GM18519 (cell line): ENCODE results near the gene CD320.
A peak's percentile ranks its signal among the peaks of the same experiment; 100 is the strongest.
"Not testable (repeated sequence)": the region's sequence is repeated elsewhere in the genome, so short reads cannot be mapped to it uniquely, and the experiment has no call there.

Experiments
- ATAC-seq: cut with Tn5 transposase; IDR thresholded peaks from one replicate; pipeline ENCODE4 v1.9.1; 2021; ENCODE audit warnings: mild to moderate bottlenecking, moderate library complexity; ENCODE audit not compliant: unreplicated experiment, low FRiP score

The CD320 gene

DNA sequence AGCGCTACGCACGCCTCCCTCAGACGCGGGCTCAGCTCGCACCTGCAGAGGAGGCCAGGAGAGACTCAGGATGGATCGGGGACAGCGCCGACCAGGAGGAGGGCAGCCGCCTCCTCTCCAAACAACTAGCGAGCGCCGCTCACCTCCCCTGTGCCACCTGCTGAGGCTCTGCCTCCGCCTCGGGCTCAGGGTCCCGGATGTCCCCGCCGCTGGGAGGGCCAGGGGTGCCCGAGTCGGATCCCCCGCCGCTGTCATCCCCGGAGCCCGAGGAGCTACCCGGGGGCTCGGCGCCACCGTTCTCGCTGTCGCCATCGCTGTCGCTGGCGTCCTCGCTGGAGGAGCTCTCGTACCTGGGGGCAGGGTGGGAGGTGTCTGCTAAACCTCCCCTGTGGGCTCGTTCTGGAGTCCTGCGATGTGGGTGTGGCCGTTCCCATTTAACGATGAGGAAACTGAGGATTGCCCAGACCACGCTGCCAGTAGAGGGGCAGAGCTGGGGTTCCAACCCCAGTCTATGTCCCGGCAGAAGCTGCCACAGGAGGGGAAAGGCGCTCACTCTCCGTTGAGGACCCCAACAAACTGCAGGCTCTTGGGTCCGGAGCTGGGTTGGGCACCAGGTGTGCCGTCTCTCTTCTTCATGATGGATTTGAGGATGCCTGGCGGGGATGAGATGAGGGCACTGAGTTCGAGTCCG lies 25.8 kb upstream of the CD320 start:
- ATAC-seq = no peak

DNA sequence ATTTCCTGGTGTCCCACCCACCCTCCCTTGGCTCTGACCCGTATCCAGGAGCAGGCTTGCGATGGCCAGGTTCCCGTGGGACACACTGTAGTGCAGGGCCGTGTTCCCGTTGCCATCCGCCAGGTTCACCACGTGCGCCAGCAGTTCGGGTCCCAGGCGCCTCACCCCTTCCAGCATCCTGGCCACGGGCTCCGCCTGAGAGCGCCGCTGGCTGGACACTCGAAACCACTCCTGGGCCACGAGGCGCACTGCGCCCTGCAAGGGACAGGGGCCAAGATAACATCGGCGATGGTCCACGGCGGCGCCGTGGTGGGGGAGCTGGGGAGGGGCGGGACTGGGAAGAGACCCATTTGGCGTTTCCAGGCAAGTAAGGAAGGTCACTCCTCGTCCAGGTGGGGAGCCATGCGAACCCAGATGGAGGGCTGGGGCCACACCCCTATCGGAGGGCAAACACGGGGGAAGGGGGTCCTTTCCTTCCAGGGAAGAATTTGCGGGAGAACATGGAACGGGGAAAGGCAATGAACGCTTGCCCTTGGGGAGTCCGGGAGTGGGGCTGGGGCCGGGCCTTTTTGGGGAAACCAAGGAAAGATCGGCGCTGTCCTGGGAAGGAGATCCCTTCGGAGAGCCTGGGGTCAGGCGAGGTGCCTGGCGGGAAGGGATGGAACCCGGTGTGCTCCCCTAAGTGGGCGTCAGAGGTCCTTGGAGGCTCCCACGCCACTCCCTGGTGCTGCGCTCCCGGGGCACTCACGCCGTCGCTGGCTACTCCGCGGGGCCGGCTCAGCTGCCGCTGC lies 25.0 kb upstream of the CD320 start:
- ATAC-seq = no peak

DNA sequence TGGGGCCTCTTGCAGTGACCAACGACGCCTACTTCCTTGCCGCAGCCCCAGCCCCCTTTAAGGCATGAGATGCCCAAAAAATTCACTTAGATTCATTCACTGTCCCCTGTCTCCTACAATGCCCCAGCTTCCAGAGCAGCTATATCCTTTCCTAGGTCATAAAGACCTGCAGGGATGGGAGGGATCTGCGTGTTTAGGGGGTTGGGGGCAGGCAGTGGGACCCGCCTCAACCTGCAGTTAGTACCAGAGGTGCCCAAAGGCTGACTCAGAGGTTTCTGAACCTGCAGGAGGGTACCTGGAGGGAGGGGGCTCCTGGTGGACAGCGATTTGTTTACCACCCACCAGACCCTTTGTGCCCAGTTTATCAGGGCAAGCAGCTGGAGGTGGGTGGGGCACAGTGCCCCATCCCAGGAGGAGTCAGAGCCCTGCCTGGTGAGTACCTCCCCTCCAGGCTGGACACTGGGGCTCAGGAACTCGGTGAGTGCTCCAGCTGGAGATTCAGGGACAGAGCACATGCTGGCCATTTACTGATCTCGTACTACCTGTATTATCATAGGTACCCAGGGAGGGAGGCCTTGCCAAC lies 23.2 kb upstream of the CD320 start:
- ATAC-seq = no peak

DNA sequence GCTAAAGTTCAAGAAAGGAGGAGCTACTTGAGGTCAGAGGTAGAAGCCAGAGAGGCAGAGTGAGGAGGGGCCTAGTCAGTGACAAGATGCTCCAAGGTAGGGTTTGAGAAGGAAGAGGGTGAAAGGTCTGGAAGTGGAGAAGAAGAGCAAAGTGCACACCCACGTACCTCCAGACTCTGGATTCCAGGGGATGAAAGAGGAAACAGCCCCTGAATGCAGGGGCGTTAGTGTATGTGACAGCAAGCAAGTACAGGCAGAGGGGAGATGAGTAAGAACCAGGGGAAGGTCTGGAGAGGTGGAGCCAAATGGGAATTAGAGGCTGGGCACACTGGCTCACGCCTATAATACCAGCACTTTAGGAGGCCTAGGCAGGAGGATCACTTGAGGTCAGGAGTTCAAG lies 21.8 kb upstream of the CD320 start:
- no peak for ATAC-seq

DNA sequence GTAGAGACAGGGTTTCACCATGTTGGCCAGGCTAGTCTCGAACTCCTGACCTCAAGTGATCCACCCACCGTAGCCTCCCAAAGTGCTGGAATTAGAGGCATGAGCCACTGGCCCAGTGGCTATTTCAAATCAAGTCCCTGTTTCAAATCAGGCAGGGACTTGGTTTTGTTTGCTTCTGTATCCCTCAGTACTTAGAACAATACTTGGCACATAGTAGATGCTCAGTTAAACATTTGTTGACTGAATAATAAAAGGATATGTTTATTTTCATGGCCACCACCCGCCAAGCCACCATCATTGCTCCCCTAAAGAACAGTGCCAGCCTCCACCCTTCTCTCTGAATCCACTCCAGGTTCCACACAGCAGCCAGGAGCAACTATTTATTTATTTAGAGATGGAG lies 17.3 kb upstream of the CD320 start:
- ATAC-seq = no peak

DNA sequence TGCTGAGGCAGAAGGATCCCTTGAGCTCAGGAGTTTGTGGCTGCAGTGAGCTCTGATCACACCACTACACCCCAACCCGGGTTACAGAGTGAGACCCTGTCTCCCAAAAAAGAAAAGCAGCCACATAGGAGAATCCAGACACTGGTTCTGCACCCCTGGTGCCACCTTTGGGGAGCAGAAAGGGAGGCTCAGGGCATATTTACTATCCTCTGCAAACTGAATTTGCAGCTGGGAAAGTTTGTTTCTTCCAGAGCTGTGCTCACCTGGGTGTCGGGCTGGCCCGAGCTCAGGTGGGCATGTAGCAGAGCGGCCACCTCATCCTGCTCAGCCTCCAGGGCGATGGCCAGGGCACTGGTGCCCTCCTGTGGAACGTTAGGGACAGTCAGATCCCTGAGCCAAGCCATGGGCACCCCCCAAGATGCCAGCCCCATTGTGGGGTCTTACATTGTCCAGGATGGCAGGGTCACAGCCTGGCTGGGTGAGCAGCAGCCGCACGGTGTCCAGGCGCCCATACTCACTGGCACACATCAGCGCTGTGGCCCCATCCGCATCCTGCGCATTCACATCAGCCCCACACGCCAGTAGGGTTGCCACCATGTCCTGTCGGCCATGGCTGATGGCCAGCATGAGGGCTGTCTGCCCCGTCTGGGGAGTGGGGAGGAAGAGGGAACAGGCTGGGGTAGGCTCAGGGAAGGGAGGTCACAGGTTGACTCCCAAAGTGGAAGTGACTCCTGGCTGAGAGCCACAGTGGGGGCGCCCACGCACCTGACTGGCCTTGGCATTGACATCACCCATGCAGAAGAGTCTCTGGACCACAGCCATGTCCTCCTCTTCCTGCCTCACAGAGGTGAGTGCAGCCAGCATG lies 16.3 kb upstream of the CD320 start:
- ATAC-seq = no peak

DNA sequence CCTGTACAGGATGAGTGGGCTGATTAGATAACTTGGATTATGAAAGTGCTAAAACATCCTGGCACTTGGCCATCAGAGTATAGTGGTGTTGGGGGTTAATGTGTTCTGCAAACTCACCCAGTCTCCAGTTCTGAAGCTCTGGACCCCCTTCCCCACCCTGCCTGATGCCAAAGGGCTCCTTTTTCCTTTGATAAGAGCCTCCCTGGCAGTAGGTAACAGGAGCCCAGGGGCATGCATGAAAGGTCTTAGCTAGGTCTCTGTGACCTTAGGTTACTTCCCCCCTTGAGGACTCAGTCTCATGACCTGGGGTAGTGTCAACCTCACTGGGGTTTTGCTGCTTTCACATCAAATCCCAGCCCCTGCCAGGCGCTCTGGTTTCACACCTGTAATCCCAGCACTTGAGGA lies 15.6 kb upstream of the CD320 start:
- ATAC-seq = no peak

DNA sequence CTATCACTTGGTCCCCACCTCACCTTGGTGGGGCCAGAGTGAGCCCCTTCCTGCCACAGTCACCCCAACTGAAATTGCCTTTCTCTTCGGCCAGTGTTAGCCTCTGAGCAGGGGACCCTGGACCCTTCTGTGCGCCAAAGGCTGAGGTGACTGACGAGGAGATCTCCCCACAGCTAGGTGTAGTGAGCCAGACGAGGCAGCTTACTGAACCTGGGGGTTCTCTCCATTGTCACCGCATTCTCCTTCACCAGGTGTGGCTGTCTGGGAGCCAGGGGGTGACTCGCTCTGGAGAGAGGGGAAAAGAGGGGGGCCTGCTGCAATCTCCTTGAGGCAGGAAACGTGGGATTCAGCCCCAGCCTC lies 14.5 kb upstream of the CD320 start:
- ATAC-seq = no peak

DNA sequence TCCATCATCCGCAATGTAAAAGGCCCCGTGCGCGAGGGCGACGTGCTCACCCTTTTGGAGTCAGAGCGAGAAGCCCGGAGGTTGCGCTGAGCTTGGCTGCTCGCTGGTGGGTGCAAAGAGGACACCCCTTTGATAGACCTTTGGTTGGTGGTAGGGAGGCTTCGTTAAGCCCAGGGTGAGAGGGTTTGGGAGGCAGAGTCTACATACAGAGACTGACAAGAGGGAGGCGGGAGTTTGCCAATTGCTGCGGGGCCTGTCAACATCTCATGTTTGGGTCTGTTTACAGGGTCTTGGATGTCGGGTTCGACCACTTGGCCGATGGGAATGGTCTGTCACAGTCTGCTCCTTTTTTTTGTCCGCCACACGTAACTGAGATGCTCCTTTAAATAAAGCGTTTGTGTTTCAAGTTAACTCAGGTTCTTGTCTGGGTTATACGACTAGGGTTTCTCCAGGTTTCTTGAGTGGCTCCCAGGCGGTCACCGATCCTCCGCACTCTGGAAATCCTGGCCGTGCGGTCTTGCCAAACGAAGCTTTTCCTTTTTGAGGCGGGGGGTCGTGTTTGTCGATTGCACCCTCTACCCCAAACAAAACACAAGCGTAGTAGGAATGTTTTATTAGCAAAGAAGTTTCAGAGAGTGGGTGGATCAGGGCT lies 14.0 kb upstream of the CD320 start:
- ATAC-seq = no peak

DNA sequence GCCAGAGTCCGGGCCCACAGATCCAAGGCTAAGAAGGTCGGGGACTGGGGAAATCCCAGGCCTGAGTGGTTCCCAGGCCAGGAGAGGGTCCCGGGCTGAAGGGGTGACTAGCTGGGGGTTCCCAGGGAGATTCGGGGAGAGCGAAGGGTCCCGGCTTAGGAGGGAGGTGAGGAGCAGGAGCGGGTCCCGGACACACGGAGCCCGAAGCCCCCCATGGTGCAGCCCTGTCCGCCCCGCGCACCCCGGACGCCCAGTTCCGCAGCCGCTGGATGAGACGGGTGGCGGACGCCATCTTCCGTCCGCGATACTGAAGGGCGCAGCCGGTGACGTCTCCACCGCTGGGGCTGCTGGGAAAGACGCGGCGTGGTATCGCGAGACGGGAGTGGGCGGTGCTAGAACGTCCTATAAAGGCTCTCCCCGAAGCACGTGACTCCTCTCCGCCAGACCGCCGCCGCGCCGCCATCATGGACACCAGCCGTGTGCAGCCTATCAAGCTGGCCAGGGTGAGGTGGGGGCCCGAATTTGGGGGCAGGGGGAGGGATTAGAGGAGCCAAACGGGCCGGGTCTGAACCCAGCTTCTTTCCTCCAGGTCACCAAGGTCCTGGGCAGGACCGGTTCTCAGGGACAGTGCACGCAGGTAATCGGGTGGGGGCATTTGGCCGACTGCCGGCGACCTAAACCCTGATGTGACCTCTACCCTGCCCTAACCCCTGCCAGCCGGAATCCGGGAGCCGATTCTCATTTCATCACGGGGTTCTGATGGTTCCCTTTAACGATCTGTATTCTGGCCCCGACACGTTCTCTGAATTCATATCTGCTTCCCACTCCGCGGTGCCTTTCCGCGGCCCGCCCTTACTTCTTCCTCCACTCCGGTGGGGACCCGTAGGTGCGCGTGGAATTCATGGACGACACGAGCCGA lies 13.2 kb upstream of the CD320 start, which contains the start of the genes NDUFA7 and RPS28:
NDUFA7 (minus strand) TSS at position 309 of the 919 bp plus-strand sequence; CDS start at position 292, 17 bp downstream.
RPS28 (plus strand) TSS at position 430 of the 919 bp plus-strand sequence; CDS start at position 465, 35 bp downstream.
- ATAC-seq = peak; percentile 59

DNA sequence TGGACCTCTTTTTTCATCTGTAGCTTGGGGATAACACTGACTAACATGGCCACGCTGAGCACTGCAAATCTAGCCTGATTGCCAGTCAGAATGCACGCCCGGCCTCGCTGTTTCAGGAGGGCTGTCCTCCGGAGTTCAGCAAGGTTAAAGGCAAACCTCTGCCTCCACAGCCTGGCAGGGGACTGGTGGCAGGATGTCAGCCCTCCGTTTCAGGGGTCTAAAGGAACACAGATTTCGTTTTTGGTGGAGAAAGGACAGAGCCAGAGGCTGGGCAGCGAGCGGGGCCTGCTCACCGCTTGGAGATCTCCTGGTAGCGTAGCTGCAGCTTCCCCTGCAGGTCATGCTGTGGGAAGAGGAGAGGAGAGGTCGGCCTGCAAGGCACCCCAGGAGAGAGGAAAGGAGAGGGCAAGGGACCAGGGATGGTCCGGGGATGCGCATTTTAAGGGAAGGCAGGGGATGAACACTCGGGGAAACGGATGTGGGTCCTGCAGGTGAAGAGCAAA lies 12.5 kb upstream of the CD320 start:
- ATAC-seq = no peak

DNA sequence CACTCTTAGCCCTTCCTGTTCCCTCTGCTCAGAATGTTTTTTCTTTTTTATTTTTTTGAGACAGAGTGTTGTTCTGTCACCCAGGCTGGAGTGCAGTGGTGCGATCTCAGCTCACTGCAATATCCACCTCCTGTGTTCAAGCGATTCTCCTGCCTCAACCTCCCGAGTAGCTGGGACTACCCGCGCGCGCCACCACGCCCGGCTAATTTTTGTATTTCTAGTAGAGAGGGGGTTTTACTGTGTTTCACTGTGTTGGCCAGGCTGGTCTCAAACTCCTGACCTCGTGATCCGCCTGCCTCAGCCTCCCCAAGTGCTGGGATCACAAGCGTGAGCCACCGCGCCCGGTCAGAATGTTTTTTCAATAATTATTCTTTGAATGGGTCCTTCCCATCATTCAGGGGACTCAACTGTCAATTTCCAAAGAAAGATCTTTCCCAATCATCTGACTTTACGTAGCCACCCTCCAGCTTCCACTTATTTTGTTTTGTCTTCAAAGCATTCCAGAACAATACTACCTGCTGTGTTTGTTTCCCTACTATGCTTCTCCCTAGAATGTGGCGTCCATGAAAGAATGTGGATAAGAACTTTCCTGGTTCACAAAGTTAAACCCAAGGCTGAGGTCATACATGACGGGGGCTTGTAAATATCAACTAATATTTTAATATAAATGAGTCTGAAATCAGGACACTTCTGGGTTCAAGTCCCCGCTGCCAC lies 11.8 kb upstream of the CD320 start:
- ATAC-seq = no peak

DNA sequence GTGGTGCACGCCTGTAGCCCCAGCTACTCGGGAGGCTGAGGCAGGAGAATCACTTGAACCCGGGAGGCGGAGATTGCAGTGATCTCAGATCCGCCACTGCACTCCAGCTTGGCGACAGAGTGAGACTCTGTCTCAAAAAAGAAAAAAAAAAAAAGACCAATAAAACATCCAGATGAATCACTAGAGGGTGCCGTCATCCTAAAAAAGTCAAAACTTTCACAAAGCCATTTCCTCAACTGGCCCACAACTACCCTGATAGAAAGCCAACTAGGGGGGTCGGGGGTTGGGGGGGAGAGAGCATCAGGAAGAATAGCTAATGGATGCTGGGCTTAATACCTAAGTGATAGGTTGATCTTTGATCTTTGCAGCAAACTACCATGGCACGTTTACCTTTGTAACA lies 10.7 kb upstream of the CD320 start:
- ATAC-seq = not testable (repeated sequence)

DNA sequence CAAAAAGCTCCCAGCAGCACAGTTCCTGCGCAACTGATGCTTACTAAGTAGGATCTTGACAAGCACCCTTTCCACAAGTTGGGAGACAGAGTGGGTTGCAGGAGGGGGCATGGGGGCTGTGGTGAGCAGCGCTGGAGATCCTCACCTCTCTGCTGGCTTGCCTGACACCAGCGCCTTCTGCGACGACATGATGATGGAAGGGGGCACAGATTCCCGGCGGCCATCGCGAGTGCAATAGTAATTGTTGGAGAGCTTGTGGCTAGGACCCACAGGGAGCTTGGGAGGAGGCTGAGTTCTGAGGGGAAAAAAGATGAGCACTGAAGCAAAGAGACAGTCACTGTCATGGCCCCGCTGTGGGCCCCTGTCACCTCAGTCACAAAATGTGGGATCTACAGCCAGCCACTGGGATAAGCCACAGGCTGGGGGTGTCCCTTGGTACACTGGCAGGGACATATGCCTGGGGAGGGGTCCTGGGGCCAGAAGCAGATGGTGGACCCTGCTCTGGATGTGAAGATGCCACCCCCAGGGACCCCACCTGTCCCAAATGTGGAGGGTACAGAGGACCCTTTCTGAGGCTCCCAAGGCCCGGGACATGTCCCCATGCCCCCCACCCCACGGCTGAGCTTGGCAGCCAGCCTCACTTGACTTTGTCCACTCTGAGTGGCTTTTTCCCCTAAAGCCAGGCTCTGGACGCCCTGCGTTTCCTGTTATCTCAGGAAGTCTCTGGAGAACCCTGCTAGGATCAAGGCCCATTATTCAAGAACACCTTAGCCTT lies 8.4 kb upstream of the CD320 start:
- no peak for ATAC-seq

DNA sequence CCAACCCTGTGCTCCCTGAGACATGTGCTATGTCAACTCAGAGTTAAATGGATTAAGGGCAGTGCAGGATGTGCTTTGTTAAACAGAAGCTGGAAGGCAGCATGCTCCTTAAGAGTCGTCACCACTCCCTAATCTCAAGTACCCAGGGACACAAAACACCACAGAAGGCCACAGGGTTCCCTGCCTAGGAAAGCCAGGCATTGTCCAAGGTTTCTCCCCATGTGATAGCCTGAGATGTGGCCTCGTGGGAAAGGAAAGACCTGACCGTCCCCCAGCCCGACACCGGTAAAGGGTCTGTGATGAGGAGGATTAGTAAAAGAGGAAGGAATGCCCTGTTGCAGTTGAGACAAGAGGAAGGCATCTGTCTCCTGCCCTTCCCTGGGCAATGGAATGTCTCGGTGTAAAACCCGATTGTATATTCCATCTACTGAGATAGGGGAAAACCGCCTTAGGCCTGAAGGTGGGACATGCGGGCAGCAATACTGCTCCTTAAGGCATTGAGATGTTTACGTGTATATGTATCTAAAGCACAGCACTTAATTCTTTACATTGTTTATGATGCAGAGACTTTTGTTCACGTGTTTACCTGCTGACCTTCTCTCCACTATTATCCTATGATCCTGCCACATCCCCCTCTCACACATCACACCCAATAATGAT lies 7.0 kb upstream of the CD320 start:
- ATAC-seq = not testable (repeated sequence)

DNA sequence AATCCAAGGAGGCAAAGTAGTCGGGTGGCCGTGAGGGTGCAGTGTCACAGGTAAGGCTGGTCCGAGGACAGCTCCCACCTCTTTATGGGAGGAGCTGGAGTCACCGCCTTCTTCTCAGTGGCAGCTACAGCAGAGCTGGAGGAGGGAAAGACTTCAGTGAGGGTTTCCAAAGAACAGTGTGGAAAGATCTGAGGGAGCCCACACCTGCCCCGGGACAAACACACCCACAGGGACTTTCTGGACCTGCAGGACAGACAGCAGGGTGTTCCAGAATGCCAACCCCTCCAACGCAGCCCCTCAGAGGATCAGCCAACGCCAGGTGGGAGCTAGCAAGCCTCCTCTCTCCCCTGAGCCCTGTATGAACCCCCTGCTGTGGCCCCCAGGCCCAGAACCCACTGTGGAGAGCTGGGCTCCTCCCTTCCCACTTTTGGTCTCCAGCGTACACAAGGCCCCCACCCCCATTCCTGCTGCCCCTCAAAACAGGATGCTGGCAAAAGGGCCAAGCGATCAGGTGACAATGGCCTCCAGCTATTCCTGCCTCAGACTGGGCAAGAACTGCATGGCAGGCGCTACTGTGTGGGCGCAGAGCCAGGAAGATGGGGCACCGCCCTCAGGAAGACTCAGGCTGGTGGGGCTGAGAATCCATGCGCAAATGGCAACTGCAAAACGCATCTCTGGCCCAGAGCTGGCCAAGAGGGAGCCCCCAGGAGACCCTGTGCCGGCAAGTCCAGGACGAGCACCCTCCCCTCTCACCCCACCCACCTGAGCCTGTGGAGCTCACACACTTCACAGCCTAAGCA lies 3.5 kb upstream of the CD320 start:
- ATAC-seq = no peak
